ENCODE measurements around the gene ELOVL7. TPM values are rescaled to one million over a fixed set of nuclear protein-coding genes. Genes with fewer than 3 reads are reported as not detected.
A peak's percentile ranks its signal among the peaks of the same experiment; 100 is the strongest.

ELOVL7 gene
- polyA plus RNA-seq, 1 experiment, result 0.02 TPM

- Histone ChIP-seq H3K27me3 (ENCODE audit: control insufficient read depth, insufficient read depth, low read length) (peaks cover 19% of the 10 kb centered on the region), H3K36me3 (ENCODE audit: control insufficient read depth, insufficient read depth, low read length) (no peaks in the 10 kb centered on the region), H3K4me3 (ENCODE audit: low read depth, low read length) (no peak overlapping the region)
- no peak for DNase-seq (ENCODE audit: low read depth)
- no peak for TF ChIP-seq CTCF (IDR thresholded peaks at IDR 0.05; ENCODE audit: insufficient read depth, low read depth, low read length)
- ChIA-PET CTCF (no interaction called here), POLR2A (no interaction called here)
Observed at GRCh38 chr5:60846298-60846697, 2.2 kb upstream of the ELOVL7 start.

DNA sequence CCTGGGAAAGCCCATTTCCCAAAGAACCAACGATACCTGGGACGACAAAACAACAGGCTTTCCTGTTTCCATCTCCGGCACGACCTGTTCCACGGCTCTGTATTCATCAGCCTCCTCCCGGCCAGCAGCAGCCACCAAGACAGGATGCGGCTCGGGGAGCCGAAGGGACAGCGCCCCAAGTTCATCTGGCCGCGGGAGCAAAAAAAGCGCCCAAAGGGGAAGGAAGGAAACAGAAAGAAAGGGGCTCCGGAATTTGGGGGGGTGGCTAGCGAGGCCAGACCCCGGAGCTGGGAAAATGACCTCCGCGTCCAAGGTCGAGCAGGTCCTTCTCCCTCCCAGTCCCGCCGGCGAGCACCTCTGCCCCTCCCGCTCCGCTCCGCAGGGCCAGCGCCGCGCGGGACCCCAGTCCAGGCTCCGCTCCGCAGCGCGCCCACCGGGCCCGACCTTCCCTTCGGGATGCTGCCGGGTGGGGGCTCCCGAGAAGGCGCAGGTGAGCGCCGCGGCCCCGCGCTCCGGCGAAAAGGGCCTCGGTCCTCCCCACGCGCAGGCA lies 608 bp downstream of the ELOVL7 start:
- no peak for DNase-seq (ENCODE audit: low read depth)
- POLR2A ChIA-PET, result interaction anchor here (0.6 kb wide), 1 partner anchor 14 kb away, joined by 4 read pairs; no protein-coding TSS in a partner anchor
- no peaks in the 10 kb centered on the region for H3K36me3 ChIP-seq (ENCODE audit: control insufficient read depth, insufficient read depth, low read length)
- no peak for TF ChIP-seq CTCF (IDR thresholded peaks at IDR 0.05; ENCODE audit: insufficient read depth, low read depth, low read length)
- CTCF ChIA-PET, result no interaction called here
- peaks cover 19% of the 10 kb centered on the region for H3K27me3 ChIP-seq (ENCODE audit: control insufficient read depth, insufficient read depth, low read length)
- peak overlapping the region; percentile 51 for H3K4me3 ChIP-seq (ENCODE audit: low read depth, low read length)

GRCh38 chr5:60842871-60843385 lies 1.1 kb downstream of the ELOVL7 start:
- ChIA-PET CTCF (no interaction called here), POLR2A (interaction anchor here (0.6 kb wide), 1 partner anchor 14 kb away, joined by 4 read pairs; no protein-coding TSS in a partner anchor)
- TF ChIP-seq CTCF (IDR thresholded peaks at IDR 0.05; ENCODE audit: insufficient read depth, low read depth, low read length), result no peak
- Histone ChIP-seq H3K36me3 (ENCODE audit: control insufficient read depth, insufficient read depth, low read length) (no peaks in the 10 kb centered on the region), H3K27me3 (ENCODE audit: control insufficient read depth, insufficient read depth, low read length) (peaks cover 19% of the 10 kb centered on the region), H3K4me3 (ENCODE audit: low read depth, low read length) (peak overlapping the region; percentile 51; the same call in 1 of the 2 replicates)
- DNase-seq (ENCODE audit: low read depth), result no peak

DNA sequence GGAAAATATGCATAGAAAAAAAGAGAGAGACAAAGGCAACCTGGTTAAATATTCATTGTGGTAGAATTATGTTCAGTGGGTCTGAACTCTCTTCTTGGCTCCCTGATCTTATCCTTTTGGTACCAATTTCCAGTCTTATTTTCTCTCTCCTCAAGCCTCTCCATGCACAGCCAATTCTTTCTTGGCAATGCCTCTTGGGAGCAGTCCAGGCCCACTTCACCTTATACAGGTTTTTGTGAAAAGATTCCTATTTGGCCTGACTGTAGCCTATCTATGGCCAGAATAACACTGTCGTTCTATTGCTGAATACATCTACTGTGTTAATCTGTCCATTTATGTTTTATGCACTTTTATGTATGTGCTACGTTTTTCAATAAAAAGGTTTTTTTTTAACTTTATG lies 2.7 kb downstream of the ELOVL7 start:
- no peak for DNase-seq (ENCODE audit: low read depth)
- no peak overlapping the region for H3K4me3 ChIP-seq (ENCODE audit: low read depth, low read length)
- H3K27me3 ChIP-seq (ENCODE audit: control insufficient read depth, insufficient read depth, low read length), result peaks cover 18% of the 10 kb centered on the region
- H3K36me3 ChIP-seq (ENCODE audit: control insufficient read depth, insufficient read depth, low read length), result no peaks in the 10 kb centered on the region
- ChIA-PET POLR2A (no interaction called here), CTCF (no interaction called here)
- TF ChIP-seq CTCF (IDR thresholded peaks at IDR 0.05; ENCODE audit: insufficient read depth, low read depth, low read length), result no peak

- ChIA-PET CTCF (no interaction called here), POLR2A (no interaction called here)
- no peak for DNase-seq (ENCODE audit: low read depth)
- Histone ChIP-seq H3K4me3 (ENCODE audit: low read depth, low read length) (no peak overlapping the region), H3K36me3 (ENCODE audit: control insufficient read depth, insufficient read depth, low read length) (no peaks in the 10 kb centered on the region), H3K27me3 (ENCODE audit: control insufficient read depth, insufficient read depth, low read length) (no peaks in the 10 kb centered on the region; the same call in 1 of the 2 replicates)
- TF ChIP-seq CTCF (IDR thresholded peaks at IDR 0.05; ENCODE audit: insufficient read depth, low read depth, low read length), result no peak
Observed at GRCh38 chr5:60836131-60836530, 7.9 kb downstream of the ELOVL7 start.

Measured in BJ (cell line).